Astrocyte of the spinal cord (primary cell): ENCODE data around the gene ZHX3.

Experiments
- DNase-seq: peaks from one replicate; pipeline ENCODE4 v3.0.0; 2011; ENCODE audit warnings: low read depth, low spot score
- H3K4me3 ChIP-seq: 2 replicates; pipeline ENCODE4 v1.5.1; 2011; ENCODE audit warnings: low read depth, mild to moderate bottlenecking, low read length, moderate library complexity
- in situ Hi-C: cut with HindIII; loops from 2 replicates; pipeline ENCODE4 v1.10.0; 2017; ENCODE audit warnings: low sequenced_read_pairs
- TF ChIP-seq, protein P1 (sequence below): IDR thresholded peaks from 2 replicates; pipeline ENCODE4 v1.5.1; 2012; ENCODE audit warnings: low read depth, mild to moderate bottlenecking, low read length, inconsistent platforms

Gene ZHX3

DNA sequence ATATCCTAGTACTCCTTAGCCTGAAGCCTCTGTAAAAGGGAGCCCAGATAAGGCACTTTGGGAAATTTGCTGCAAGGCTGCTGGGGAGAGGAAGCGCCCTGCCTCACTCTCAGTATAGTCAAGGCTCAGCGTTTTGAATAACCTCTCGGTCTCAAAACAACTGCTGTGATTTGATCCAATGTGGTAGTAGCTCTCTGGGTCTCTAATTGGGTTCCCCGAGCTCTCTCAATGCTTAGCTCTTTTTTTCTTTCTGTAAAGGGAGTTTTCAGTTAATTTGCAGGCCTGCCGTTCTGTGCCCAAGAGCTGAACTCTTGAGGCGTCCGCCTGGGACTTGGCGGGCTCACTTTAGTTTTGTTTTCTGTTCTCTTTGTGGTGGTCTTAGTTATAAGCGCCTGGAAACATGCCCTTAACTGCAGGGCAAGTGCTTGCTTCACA is 41.2 kb downstream of the ZHX3 start:
- no peak overlapping the region for H3K4me3 ChIP-seq
- TF ChIP-seq, protein P1, sequence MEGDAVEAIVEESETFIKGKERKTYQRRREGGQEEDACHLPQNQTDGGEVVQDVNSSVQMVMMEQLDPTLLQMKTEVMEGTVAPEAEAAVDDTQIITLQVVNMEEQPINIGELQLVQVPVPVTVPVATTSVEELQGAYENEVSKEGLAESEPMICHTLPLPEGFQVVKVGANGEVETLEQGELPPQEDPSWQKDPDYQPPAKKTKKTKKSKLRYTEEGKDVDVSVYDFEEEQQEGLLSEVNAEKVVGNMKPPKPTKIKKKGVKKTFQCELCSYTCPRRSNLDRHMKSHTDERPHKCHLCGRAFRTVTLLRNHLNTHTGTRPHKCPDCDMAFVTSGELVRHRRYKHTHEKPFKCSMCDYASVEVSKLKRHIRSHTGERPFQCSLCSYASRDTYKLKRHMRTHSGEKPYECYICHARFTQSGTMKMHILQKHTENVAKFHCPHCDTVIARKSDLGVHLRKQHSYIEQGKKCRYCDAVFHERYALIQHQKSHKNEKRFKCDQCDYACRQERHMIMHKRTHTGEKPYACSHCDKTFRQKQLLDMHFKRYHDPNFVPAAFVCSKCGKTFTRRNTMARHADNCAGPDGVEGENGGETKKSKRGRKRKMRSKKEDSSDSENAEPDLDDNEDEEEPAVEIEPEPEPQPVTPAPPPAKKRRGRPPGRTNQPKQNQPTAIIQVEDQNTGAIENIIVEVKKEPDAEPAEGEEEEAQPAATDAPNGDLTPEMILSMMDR, result no peak
- DNase-seq, result peak; percentile 83
- in situ Hi-C loops, result no loop called here

DNA sequence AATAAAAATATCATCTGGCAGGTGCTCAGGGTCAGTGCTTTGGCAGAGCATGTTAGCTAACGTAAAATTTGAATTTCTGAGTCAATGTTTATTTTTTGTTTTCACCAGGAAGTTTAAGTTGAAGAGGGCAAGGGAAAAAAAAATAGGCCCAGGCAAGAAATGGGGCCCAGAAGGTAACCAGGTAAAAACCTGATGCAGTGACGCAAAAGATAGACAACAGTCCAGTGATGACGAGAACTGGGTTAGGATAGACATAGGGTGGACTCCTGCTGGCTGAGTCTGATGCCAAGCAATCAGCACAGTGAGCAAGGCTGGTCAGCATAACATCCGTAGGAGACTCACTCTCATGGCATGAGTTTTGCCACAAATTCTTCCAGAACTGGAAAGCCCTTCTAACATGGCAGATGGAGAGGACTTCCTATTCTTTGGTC is 42.2 kb downstream of the ZHX3 start:
- TF ChIP-seq, protein P1, result no peak
- peak; percentile 81 for DNase-seq
- in situ Hi-C loops, result no loop called here
- H3K4me3 ChIP-seq, result no peak overlapping the region

DNA sequence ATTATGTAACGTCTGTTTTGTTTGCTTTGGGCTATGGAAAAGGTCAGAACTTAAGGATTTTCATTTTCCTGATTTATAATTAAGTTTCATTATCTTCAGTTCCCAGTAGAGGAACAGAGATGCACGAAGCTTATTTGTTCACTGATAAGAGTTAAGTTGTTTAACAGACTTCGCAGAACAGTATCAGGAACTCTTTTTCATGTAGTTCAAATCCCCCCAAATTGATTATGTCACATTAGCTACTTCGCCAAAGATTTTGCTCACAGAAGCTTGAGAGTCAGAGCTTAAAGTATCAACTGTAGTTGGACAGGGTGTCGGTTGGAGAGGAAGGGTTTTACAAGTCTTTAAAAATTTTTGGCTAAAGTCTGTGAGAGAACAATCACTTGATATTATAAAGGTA is 43.4 kb downstream of the ZHX3 start:
- no peak for DNase-seq
- TF ChIP-seq, protein P1, result no peak
- in situ Hi-C loops, result no loop called here
- H3K4me3 ChIP-seq, result no peak overlapping the region

DNA sequence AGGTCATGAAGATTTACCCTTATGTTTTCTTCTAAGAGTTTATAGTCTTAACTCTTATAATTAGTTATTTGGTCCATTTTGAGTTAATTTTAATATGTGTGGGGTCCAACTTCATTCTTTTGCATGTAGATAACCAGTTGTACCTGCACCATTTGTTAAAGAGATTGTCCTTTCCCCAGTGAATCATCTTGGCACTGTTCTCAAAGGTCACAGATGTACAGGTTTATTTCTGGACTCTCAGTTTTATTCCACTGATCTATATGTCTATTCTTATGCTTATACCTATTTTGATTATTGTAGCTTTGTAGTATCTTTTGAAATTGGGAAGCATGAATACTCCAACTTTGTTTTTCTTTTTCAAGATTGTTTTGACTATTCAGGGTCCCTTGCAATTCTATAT is 44.1 kb downstream of the ZHX3 start:
- TF ChIP-seq, protein P1, result no peak
- no peak overlapping the region for H3K4me3 ChIP-seq
- in situ Hi-C loops, result no loop called here
- DNase-seq, result no peak

DNA sequence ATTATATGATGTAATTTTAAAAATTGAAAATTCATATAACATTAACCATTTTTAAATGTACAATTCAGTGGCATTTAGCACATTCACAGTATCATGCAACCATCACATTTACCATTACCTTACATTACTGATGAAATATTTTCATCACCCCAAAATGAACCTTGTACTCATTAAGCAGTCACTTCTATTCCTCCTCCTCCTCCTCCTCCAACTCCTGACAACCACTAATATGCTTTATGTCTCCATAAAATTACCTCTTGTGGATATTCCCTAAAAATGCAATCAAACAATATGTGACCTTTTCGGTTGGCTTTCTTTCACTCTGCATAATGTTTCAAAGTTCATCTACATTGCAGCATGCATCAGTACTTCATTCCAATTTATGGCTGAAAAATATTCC is 45.2 kb downstream of the ZHX3 start:
- no peak overlapping the region for H3K4me3 ChIP-seq
- TF ChIP-seq, protein P1, result no peak
- DNase-seq, result no peak
- in situ Hi-C loops, result no loop called here

DNA sequence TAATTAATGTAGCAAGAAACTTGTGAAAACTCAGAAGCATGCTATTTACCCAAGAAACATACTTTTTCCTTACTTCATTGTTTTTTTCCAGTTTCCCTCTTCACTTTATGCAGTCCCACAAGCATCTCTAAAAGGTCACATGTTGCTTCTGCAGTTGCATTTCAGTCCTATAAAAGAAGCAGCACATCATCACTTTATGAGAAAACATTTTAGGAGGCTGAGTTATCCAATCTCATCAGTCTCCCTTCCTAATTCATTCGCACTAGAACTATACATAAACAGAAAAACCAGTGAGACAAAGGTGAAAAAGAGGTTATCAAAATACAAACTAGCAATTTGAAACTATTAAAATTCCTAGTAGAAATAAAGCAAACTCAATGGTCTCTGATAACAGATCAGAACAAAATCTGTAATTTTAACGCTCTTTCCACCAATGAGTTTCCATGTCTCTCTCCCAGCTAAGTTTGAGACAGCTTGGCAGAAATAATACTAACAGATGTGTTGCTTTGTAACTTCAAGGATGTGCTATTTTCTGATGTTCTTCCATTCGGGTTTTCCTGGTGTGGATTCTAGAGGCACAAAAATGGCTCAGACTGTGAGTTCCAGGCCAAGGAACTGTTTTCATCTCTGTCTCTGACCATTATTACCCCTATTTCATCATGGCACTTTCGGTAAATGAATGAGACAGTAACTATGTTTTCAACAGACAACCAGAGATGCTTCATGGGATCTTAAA is 48.4 kb downstream of the ZHX3 start:
- in situ Hi-C loops, result no loop called here
- TF ChIP-seq, protein P1, result no peak
- no peak for DNase-seq
- no peak overlapping the region for H3K4me3 ChIP-seq
